ES-I3 (cell line): ENCODE results near the gene P2RX4.
"Not testable (repeated sequence)": the region's sequence is repeated elsewhere in the genome, so short reads cannot be mapped to it uniquely, and the experiment has no call there.

ENCODE experiments used
- H3K36me3 ChIP-seq: 2 replicates; pipeline ENCODE4 v1.6.1; 2013; ENCODE audit warnings: mild to moderate bottlenecking, low read length, control low read depth, moderate library complexity; ENCODE audit not compliant: insufficient read depth
- H3K4me1 ChIP-seq: 2 replicates; pipeline ENCODE4 v1.6.1; 2013; ENCODE audit warnings: mild to moderate bottlenecking, control low read depth, low read length; ENCODE audit not compliant: insufficient read depth
- H3K9ac ChIP-seq: 2 replicates; pipeline ENCODE4 v1.6.1; 2013; ENCODE audit warnings: low read depth, mild to moderate bottlenecking, low read length, moderate library complexity
- H3K9me3 ChIP-seq: 2 replicates; pipeline ENCODE4 v1.6.1; 2013; ENCODE audit warnings: mild to moderate bottlenecking, low read length, moderate library complexity; ENCODE audit not compliant: control insufficient read depth, insufficient read depth

P2RX4 gene

GRCh38 chr12:121209624-121210572 lies at the start of gene P2RX4:
Gene P2RX4 (plus strand): TSS chr12:121210129. CDS start chr12:121210165, 36 bp downstream.
- no peaks in the 10 kb centered on the region for H3K9me3 ChIP-seq
- H3K4me1 ChIP-seq, result no peaks in the 10 kb centered on the region
- no peaks in the 10 kb centered on the region for H3K36me3 ChIP-seq
- H3K9ac ChIP-seq, result peak within 1 kb of the TSS; percentile 94

- H3K9ac ChIP-seq, result no peak overlapping the region
- H3K4me1 ChIP-seq, result no peaks in the 10 kb centered on the region
- H3K36me3 ChIP-seq, result no peaks in the 10 kb centered on the region
- H3K9me3 ChIP-seq, result no peaks in the 10 kb centered on the region; the same call in 1 of the 2 replicates
Observed at GRCh38 chr12:121162384-121162783, 47.5 kb upstream of the P2RX4 start.

GRCh38 chr12:121162985-121163384 lies 46.9 kb upstream of the P2RX4 start:
- no peaks in the 10 kb centered on the region; the same call in 1 of the 2 replicates for H3K9me3 ChIP-seq
- no peaks in the 10 kb centered on the region for H3K4me1 ChIP-seq
- H3K9ac ChIP-seq, result no peak overlapping the region
- no peaks in the 10 kb centered on the region for H3K36me3 ChIP-seq

GRCh38 chr12:121164839-121165238 lies 45.1 kb upstream of the P2RX4 start:
- not testable (repeated sequence) for H3K9ac ChIP-seq, H3K4me1 ChIP-seq, H3K9me3 ChIP-seq, H3K36me3 ChIP-seq

GRCh38 chr12:121165316-121165715 lies 44.6 kb upstream of the P2RX4 start:
- H3K4me1 ChIP-seq, result no peaks in the 10 kb centered on the region
- no peaks in the 10 kb centered on the region for H3K36me3 ChIP-seq
- H3K9ac ChIP-seq, result no peak overlapping the region
- no peaks in the 10 kb centered on the region for H3K9me3 ChIP-seq

GRCh38 chr12:121166356-121166755 lies 43.6 kb upstream of the P2RX4 start:
- Histone ChIP-seq H3K4me1 (no peaks in the 10 kb centered on the region), H3K36me3 (no peaks in the 10 kb centered on the region), H3K9me3 (no peaks in the 10 kb centered on the region), H3K9ac (no peak overlapping the region)

GRCh38 chr12:121167232-121167820 lies 42.6 kb upstream of the P2RX4 start:
- Histone ChIP-seq H3K9me3 (no peaks in the 10 kb centered on the region), H3K9ac (no peak overlapping the region), H3K36me3 (no peaks in the 10 kb centered on the region), H3K4me1 (no peaks in the 10 kb centered on the region)

GRCh38 chr12:121167951-121168350 lies 42.0 kb upstream of the P2RX4 start:
- no peaks in the 10 kb centered on the region for H3K4me1 ChIP-seq
- H3K9ac ChIP-seq, result no peak overlapping the region
- no peaks in the 10 kb centered on the region for H3K36me3 ChIP-seq
- H3K9me3 ChIP-seq, result no peaks in the 10 kb centered on the region

GRCh38 chr12:121170151-121170550 lies 39.8 kb upstream of the P2RX4 start:
- Histone ChIP-seq H3K9me3 (no peaks in the 10 kb centered on the region), H3K36me3 (no peaks in the 10 kb centered on the region), H3K4me1 (no peaks in the 10 kb centered on the region), H3K9ac (no peak overlapping the region)

- Histone ChIP-seq H3K36me3 (no peaks in the 10 kb centered on the region), H3K9me3 (no peaks in the 10 kb centered on the region), H3K4me1 (no peaks in the 10 kb centered on the region; the same call in 1 of the 2 replicates), H3K9ac (no peak overlapping the region)
Observed at GRCh38 chr12:121170611-121171260, 39.2 kb upstream of the P2RX4 start.

GRCh38 chr12:121172145-121172544 lies 37.8 kb upstream of the P2RX4 start:
- Histone ChIP-seq H3K36me3 (no peaks in the 10 kb centered on the region), H3K4me1 (peaks cover 5% of the 10 kb centered on the region), H3K9ac (no peak overlapping the region), H3K9me3 (no peaks in the 10 kb centered on the region)

- Histone ChIP-seq H3K9me3 (no peaks in the 10 kb centered on the region), H3K4me1 (peaks cover 5% of the 10 kb centered on the region), H3K9ac (no peak overlapping the region), H3K36me3 (no peaks in the 10 kb centered on the region)
Observed at GRCh38 chr12:121175383-121176119, 34.4 kb upstream of the P2RX4 start.

- Histone ChIP-seq H3K9ac (no peak overlapping the region), H3K36me3 (no peaks in the 10 kb centered on the region), H3K4me1 (peaks cover 5% of the 10 kb centered on the region), H3K9me3 (no peaks in the 10 kb centered on the region)
Observed at GRCh38 chr12:121176826-121177529, 33.0 kb upstream of the P2RX4 start.
